Diencephalon (tissue), 1 donor: Measurements from ENCODE around the gene DNER. TPM values are rescaled to one million over a fixed set of nuclear protein-coding genes. Genes with fewer than 3 reads are reported as not detected.

Experiments
- small RNA-seq: library from RNA; depleted of rRNA; stranded (forward); fragments of <200 nt; gene quantifications from one replicate; pipeline ENCODE3, GENCODE V24; 2014
- total RNA-seq: library from RNA; depleted of rRNA; stranded (reverse); fragments of >200 nt; gene quantifications from one replicate; pipeline ENCODE4 v1.2.3, GENCODE V29; 2014

The DNER gene
- 289 TPM for total RNA-seq

DNA sequence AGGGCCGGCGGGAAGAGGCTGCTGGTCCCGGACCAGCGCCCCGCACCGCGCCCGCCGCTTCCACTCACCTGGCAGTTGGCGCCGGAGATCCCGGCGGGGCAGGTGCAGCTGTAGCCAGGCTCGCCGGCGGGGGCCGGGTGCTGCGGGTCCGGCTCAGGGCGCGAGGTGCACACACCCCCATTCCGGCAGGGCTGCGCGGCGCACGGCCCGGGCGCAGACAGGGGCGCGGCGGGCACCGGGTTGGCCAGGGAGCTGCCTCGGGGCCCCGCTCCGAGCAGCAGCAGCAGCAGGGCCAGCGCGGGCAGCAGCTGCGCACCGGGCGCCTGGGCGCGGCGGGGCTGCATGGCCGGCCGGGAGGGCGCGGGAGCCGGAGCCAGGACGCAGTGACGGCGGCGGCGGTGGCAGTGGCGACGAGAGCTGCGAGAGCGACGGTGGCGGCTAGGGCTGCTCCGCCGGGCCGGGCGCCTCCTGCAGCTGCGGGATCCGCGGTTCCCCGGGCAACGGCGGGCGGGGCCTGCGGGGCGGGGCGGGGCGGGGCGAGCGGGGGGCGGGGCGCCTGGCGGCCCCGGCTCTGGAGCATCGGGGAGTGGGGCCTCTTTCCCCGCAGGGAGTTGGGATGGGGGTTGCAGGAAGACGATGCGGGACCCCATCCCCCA, at the start of gene DNER:
DNER (minus strand) TSS at position 476 of the 656 bp plus-strand sequence; CDS start at position 344, 132 bp downstream.

Small RNA genes lying within 50 kb of the gene (small RNA-seq; reads per million reads assigned to genes)
- not detected for gene RNU7-9P

Other genes with a start within 250 kb of the DNER start
- 181 TPM for gene TRIP12, start 207.5 kb upstream of the DNER start, total RNA-seq
- 12.7 TPM for gene FBXO36, start 207.9 kb upstream of the DNER start, total RNA-seq